Nephron progenitor cell (in vitro differentiated cells): ENCODE results near the gene GHDC.

ENCODE experiments used
- DNase-seq: peaks from one replicate; pipeline ENCODE4 v3.0.0; 2021
- H3K27ac Mint-ChIP-seq: 2 replicates; pipeline ENCODE4 v1.8.0; 2021; ENCODE audit warnings: mild to moderate bottlenecking, moderate library complexity, mixed read lengths
- H3K27me3 Mint-ChIP-seq: 2 replicates; pipeline ENCODE4 v1.8.0; 2021; ENCODE audit warnings: mild to moderate bottlenecking, low read depth, mixed read lengths; ENCODE audit not compliant: poor library complexity
- H3K36me3 Mint-ChIP-seq: 2 replicates; pipeline ENCODE4 v1.8.0; 2021; ENCODE audit warnings: low read depth, mixed read lengths
- H3K4me1 Mint-ChIP-seq: 2 replicates; pipeline ENCODE4 v1.8.0; 2021; ENCODE audit warnings: mixed read lengths
- H3K4me3 Mint-ChIP-seq: 2 replicates; pipeline ENCODE4 v1.8.0; 2021; ENCODE audit warnings: mild to moderate bottlenecking, moderate library complexity, mixed read lengths
- H3K9me3 Mint-ChIP-seq: 2 replicates; pipeline ENCODE4 v1.8.0; 2021; ENCODE audit warnings: mild to moderate bottlenecking, moderate library complexity, mixed read lengths
- TF ChIP-seq, protein P1 (sequence below): fragments of 200-600 bp; sonication (generic); IDR thresholded peaks from 2 replicates; pipeline ENCODE4 v1.5.0; 2021; ENCODE audit warnings: antibody characterized with exemption

Gene GHDC

DNA sequence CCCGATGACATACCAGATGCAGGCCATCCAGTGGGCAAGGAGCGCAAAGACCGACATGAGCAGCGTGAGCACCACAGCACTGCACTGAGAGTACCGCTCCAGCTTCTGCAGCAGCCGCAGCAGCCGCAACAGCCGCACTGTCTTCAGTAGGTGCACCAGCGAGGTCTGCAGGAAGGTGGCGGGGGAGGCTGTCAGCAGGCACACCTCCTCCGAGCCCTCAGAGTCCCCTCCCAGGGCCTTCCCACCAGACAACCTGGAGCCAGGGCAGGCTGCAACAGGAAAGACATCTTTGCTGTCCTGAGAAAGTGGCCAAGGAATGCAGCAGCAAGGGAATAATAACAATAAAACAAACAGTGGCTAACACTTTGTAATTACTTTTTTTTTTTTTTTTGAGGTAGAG, 22.5 kb downstream of the GHDC start:
- TF ChIP-seq, protein P1, sequence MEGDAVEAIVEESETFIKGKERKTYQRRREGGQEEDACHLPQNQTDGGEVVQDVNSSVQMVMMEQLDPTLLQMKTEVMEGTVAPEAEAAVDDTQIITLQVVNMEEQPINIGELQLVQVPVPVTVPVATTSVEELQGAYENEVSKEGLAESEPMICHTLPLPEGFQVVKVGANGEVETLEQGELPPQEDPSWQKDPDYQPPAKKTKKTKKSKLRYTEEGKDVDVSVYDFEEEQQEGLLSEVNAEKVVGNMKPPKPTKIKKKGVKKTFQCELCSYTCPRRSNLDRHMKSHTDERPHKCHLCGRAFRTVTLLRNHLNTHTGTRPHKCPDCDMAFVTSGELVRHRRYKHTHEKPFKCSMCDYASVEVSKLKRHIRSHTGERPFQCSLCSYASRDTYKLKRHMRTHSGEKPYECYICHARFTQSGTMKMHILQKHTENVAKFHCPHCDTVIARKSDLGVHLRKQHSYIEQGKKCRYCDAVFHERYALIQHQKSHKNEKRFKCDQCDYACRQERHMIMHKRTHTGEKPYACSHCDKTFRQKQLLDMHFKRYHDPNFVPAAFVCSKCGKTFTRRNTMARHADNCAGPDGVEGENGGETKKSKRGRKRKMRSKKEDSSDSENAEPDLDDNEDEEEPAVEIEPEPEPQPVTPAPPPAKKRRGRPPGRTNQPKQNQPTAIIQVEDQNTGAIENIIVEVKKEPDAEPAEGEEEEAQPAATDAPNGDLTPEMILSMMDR = no peak
- DNase-seq = peak; percentile 18
- Mint-ChIP-seq H3K9me3 (no peaks in the 10 kb centered on the region), H3K4me1 (no peaks in the 10 kb centered on the region), H3K27me3 (peaks cover 57% of the 10 kb centered on the region), H3K27ac (no peak overlapping the region), H3K4me3 (no peak overlapping the region), H3K36me3 (no peaks in the 10 kb centered on the region)

DNA sequence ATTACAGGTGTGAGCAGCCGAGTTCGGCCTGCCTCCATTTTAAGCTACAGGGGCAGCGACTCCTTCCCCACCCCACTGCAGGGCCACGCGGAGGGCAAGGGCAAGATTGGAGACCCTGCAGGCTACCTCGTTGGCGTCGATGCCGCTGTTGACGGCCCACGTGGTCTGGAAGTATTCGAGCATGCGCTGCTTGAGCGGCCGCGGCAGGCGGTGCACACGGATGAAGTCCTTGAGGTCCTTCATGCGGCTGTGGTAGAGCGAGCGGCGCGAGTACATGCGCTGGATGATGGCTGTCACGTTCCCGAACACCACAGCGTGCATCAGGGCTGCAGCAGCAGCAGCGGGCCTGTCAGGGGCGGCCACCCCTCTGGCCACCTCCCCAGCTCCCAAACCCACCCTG, 24.9 kb downstream of the GHDC start:
- Mint-ChIP-seq H3K4me1 (no peaks in the 10 kb centered on the region), H3K27ac (no peak overlapping the region), H3K4me3 (no peak overlapping the region), H3K36me3 (no peaks in the 10 kb centered on the region), H3K9me3 (no peaks in the 10 kb centered on the region), H3K27me3 (peaks cover 40% of the 10 kb centered on the region)
- DNase-seq = no peak
- TF ChIP-seq, protein P1 = no peak

DNA sequence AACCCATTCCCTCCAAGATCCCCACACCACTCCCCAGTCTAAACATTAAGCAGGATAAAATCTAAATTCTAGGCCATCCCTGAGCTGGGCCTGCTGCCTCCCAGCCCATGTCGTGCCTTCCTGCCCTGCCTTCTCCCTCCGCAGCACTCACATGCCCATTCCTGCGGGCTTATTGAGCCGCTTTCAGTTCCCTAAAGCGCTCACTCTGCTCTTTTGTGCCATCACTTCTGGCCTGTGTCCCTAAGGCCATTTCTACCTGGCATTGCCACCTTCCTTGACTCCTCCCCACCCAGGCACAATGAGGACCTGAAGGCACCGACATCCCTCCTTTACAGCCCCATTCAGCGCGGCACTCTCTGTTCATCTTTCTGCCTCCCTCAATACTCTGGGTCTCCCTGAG, 26.5 kb downstream of the GHDC start:
- Mint-ChIP-seq H3K9me3 (no peaks in the 10 kb centered on the region), H3K4me3 (no peak overlapping the region), H3K27me3 (peaks cover 34% of the 10 kb centered on the region), H3K36me3 (no peaks in the 10 kb centered on the region), H3K27ac (peak overlapping the region; percentile 19), H3K4me1 (peaks cover 8% of the 10 kb centered on the region)
- no peak for DNase-seq
- TF ChIP-seq, protein P1 = no peak

DNA sequence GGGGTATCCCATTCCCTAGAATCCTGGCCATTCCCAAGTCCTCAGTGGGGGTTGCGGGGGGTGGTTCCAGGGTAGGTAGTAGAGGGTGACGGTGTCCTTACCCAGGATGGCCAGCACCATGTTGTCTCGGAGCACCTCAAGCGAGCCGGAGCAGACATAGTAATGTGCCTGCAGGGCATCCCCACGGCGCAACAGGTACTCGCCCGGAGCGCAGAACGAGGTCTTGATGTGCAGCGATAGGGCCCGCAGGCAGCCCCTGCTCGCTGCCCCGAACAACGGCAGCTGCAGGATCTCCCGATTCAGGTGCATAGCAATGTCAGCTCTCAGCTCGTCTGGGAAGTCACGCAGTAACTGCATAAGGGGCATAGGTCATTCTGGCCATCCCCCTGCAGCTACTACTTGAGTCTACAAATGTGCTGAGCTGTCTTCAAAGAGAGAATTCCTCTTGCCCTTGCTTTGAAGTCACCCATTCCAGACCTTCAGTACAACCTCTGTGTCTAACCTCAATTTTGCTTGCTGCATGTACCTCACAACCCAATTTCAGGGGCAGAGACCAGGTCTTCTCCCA, 28.0 kb downstream of the GHDC start:
- DNase-seq = no peak
- Mint-ChIP-seq H3K27ac (no peak overlapping the region), H3K9me3 (no peaks in the 10 kb centered on the region), H3K36me3 (no peaks in the 10 kb centered on the region), H3K4me3 (no peak overlapping the region), H3K4me1 (peaks cover 12% of the 10 kb centered on the region), H3K27me3 (peaks cover 24% of the 10 kb centered on the region)
- TF ChIP-seq, protein P1 = no peak

DNA sequence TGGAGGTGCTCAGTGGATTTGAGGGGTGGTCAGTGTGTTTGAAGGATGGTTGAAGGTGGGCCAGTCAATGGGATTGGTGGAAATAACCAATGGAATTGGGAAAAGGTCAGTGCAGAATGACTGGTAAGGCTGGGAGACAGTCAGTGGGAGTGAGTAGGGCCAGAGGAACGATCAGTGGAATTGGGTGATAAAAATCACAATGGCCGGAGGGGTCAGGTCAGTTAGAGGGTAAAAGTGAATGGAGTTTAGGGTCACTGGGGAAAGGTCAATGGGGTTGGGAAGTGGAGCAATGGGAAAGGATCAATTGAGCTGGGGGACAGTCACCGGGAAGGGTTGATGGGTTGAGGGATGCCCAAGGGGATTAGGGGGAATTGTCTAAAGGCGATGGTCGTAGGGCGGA, 28.5 kb downstream of the GHDC start:
- H3K27ac Mint-ChIP-seq = no peak overlapping the region
- H3K4me3 Mint-ChIP-seq = no peak overlapping the region
- H3K9me3 Mint-ChIP-seq = no peaks in the 10 kb centered on the region

More for the DNA sequence above, 28.5 kb downstream of the GHDC start:
- TF ChIP-seq, protein P1 = no peak
- Mint-ChIP-seq H3K27me3 (peaks cover 20% of the 10 kb centered on the region), H3K4me1 (peaks cover 14% of the 10 kb centered on the region), H3K36me3 (no peaks in the 10 kb centered on the region)
- no peak for DNase-seq
